C4-2B (cell line): ENCODE measurements around the gene CD19.

Experiments
- ZFX ChIP-seq: fragments of 450-650 bp; IDR thresholded peaks from 2 replicates; pipeline ENCODE4 v1.6.1; 2017
- TF ChIP-seq, protein P1 (sequence below): fragments of 450-650 bp; conservative IDR thresholded peaks from 2 replicates; pipeline ENCODE4 v1.5.1; 2017; ENCODE audit warnings: mild to moderate bottlenecking

DNA sequence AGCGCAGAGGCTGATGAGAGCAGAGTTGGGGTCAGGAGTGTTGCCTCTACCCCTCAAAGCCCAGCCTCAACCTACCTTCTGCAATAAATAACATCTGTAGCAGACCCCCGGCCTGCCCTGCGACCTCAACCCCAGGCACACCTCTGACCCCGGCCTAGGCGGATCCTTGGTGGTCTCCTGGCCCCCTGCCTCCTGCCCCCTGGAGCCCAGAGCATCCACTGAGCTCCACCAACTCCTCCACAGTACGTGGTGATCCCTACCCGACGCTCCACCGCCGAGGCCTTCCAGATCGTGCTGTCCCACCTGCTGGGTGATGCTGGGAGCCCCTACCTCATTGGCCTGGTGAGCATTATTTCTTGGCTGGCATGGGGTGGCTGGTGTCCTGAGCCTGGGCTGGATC lies 51.2 kb downstream of the CD19 start:
- TF ChIP-seq, protein P1, sequence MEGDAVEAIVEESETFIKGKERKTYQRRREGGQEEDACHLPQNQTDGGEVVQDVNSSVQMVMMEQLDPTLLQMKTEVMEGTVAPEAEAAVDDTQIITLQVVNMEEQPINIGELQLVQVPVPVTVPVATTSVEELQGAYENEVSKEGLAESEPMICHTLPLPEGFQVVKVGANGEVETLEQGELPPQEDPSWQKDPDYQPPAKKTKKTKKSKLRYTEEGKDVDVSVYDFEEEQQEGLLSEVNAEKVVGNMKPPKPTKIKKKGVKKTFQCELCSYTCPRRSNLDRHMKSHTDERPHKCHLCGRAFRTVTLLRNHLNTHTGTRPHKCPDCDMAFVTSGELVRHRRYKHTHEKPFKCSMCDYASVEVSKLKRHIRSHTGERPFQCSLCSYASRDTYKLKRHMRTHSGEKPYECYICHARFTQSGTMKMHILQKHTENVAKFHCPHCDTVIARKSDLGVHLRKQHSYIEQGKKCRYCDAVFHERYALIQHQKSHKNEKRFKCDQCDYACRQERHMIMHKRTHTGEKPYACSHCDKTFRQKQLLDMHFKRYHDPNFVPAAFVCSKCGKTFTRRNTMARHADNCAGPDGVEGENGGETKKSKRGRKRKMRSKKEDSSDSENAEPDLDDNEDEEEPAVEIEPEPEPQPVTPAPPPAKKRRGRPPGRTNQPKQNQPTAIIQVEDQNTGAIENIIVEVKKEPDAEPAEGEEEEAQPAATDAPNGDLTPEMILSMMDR = no peak
- no peak for TF ChIP-seq ZFX
